Mucosa of descending colon (tissue), 3 donors: ENCODE results near the gene YTHDC1. TPM values are rescaled to one million over a fixed set of nuclear protein-coding genes. Genes with fewer than 3 reads are reported as not detected.

Source experiments
- ATAC-seq: fragments of 200-7000 bp; cut with Tn5 transposase; one replicate; pipeline ENCODE4 v1.9.1; 2020; ENCODE audit warnings: mild to moderate bottlenecking, moderate library complexity
- DNase-seq, 3 donors: peaks; one replicate each; pipeline ENCODE4 v3.0.0-alpha.2; 2020
- H3K36me3 ChIP-seq: fragments of 200-600 bp; one replicate; pipeline ENCODE4 v1.8.0; 2021; ENCODE audit warnings: low read depth, mild to moderate bottlenecking
- H3K4me1 ChIP-seq: fragments of 200-600 bp; one replicate; pipeline ENCODE4 v1.8.0; 2021; ENCODE audit warnings: low read depth, mild to moderate bottlenecking
- H3K4me3 ChIP-seq: fragments of 200-600 bp; one replicate; pipeline ENCODE4 v1.8.0; 2021; ENCODE audit warnings: mild to moderate bottlenecking
- H3K9me3 ChIP-seq: fragments of 200-600 bp; one replicate; pipeline ENCODE4 v1.8.0; 2021; ENCODE audit warnings: mild to moderate bottlenecking
- intact Hi-C, 2 donors: fragments of 100-400 bp; cut with DNase I in 1 of 2; cut with micrococcal nuclease in 1 of 2; formaldehyde crosslinking; loops; one replicate each; pipeline versions ENCODE4 v1.11.0 to v1.11.1; 2022; cut with DNase I, micrococcal nuclease
- total RNA-seq, 3 donors: library from RNA; stranded (reverse); fragmentation: NEBNext Ultra II Directional in 2 of 3; extraction: Animal tissue kit (Norgen Biotek cat#: 25700) in 2 of 3; gene quantifications; one replicate each; pipeline versions ENCODE4 v1.2.1 to v1.2.4, GENCODE V29; 2021 to 2023
- TF ChIP-seq, protein P1 (sequence below): fragments of 200-600 bp; IDR thresholded peaks from one replicate; pipeline ENCODE4 v1.8.0; 2022; ENCODE audit warnings: antibody characterized with exemption, mild to moderate bottlenecking
- donor health status: DM: no; HTN: no; CAD: no; lungs with moderate emphysema.
- donor health status: DM: no; HTN: no; CAD: no.
- donor health status: DM: no; HTN: yes; CAD: no.

The YTHDC1 gene
- total RNA-seq, 3 donors from 2014 or later: 55.1 to 92.3 (median 73.6) TPM

- TF ChIP-seq, protein P1, sequence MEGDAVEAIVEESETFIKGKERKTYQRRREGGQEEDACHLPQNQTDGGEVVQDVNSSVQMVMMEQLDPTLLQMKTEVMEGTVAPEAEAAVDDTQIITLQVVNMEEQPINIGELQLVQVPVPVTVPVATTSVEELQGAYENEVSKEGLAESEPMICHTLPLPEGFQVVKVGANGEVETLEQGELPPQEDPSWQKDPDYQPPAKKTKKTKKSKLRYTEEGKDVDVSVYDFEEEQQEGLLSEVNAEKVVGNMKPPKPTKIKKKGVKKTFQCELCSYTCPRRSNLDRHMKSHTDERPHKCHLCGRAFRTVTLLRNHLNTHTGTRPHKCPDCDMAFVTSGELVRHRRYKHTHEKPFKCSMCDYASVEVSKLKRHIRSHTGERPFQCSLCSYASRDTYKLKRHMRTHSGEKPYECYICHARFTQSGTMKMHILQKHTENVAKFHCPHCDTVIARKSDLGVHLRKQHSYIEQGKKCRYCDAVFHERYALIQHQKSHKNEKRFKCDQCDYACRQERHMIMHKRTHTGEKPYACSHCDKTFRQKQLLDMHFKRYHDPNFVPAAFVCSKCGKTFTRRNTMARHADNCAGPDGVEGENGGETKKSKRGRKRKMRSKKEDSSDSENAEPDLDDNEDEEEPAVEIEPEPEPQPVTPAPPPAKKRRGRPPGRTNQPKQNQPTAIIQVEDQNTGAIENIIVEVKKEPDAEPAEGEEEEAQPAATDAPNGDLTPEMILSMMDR: no peak
- no peak for DNase-seq
- intact Hi-C loops: no loop called here
- H3K36me3 ChIP-seq: no peaks in the 10 kb centered on the region
- H3K9me3 ChIP-seq: no peaks in the 10 kb centered on the region
- ATAC-seq: no peak
- H3K4me1 ChIP-seq: peaks cover 10% of the 10 kb centered on the region
- H3K4me3 ChIP-seq: no peak overlapping the region
Measured at GRCh38 chr4:68278029-68278428, 71.9 kb downstream of the YTHDC1 start.

DNA sequence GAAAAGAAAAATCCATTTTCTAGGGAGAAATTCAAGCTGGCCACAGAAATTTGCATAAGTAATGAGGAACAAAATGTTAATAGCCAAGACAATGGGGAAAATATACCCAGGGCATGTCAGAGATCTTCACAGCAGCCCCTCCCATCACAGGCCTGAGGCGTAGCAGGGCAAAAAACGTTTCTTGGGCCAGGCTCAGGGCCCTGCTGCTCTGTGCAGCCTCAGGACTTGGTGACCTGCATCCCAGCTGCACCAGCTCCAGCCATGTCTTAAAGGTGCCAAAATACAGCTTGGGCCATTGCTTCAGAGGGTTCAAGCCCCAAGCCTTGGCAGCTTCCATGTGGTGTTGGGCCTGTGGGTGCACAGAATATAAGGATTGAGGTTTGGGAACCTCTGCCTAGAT lies 72.3 kb downstream of the YTHDC1 start:
- intact Hi-C loops: no loop called here
- no peaks in the 10 kb centered on the region for H3K9me3 ChIP-seq
- H3K4me1 ChIP-seq: peaks cover 10% of the 10 kb centered on the region
- no peak for DNase-seq
- TF ChIP-seq, protein P1: no peak
- H3K4me3 ChIP-seq: no peak overlapping the region
- no peaks in the 10 kb centered on the region for H3K36me3 ChIP-seq
- ATAC-seq: no peak

GRCh38 chr4:68272860-68273259 lies 77.0 kb downstream of the YTHDC1 start:
- ATAC-seq: no peak
- DNase-seq: no peak
- intact Hi-C loops: loop anchor here (5.0 kb wide), 1 partner anchor 104 kb away; no protein-coding TSS in a partner anchor
- Histone ChIP-seq H3K9me3 (no peaks in the 10 kb centered on the region), H3K36me3 (no peaks in the 10 kb centered on the region), H3K4me3 (no peak overlapping the region), H3K4me1 (no peaks in the 10 kb centered on the region)
- TF ChIP-seq, protein P1: no peak

DNA sequence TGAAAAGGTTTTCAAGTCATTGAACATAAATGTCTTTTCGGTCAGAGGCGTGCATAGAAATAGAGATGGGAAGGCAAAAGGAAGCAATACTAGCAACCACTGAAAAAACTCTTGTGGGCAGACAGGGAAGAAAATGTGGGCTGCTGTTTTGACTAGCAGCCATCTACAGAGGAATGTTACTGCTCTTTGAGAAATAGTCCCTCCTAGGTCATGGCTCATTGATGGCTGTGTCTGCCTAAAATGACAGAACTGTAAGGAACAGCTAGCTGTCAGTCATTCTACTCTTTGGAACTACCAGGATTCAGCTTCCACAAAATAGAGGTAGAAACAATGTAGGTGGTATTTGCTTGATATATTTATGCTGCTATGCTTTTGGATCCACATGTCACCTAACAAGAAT lies 77.5 kb downstream of the YTHDC1 start:
- Histone ChIP-seq H3K4me1 (no peaks in the 10 kb centered on the region), H3K9me3 (no peaks in the 10 kb centered on the region), H3K4me3 (no peak overlapping the region), H3K36me3 (no peaks in the 10 kb centered on the region)
- intact Hi-C loops: loop anchor here (5.0 kb wide), 1 partner anchor 105 kb away; no protein-coding TSS in a partner anchor
- TF ChIP-seq, protein P1: no peak
- DNase-seq: no peak
- no peak for ATAC-seq

GRCh38 chr4:68271851-68272357 lies 78.0 kb downstream of the YTHDC1 start:
- peak in 1 of 3 donors; percentile 6 for DNase-seq
- TF ChIP-seq, protein P1: no peak
- no peak overlapping the region for H3K4me3 ChIP-seq
- no peaks in the 10 kb centered on the region for H3K4me1 ChIP-seq
- intact Hi-C loops: loop anchor here (5.0 kb wide), 1 partner anchor 105 kb away; no protein-coding TSS in a partner anchor
- H3K9me3 ChIP-seq: no peaks in the 10 kb centered on the region
- H3K36me3 ChIP-seq: no peaks in the 10 kb centered on the region
- ATAC-seq: peak; percentile 70
